Tibial nerve (tissue), 4 donors: ENCODE results near the gene OR4K1. TPM values are rescaled to one million over a fixed set of nuclear protein-coding genes. Genes with fewer than 3 reads are reported as not detected.
"Not testable (repeated sequence)": the region's sequence is repeated elsewhere in the genome, so short reads cannot be mapped to it uniquely, and the experiment has no call there.

Source experiments
- DNase-seq, 2 donors: peaks; one replicate each; pipeline ENCODE4 v3.0.0-alpha.2; 2019; ENCODE audit warnings: low spot score in 2 of 2
- H3K27ac ChIP-seq, 4 donors: fragments of 200-600 bp; sonication (generic) in 3 of 4; one replicate each; pipeline ENCODE4 v1.5.1; 2017 to 2019; ENCODE audit warnings: mild to moderate bottlenecking in 1 of 4
- H3K27me3 ChIP-seq, 2 donors: fragments of 200-600 bp; sonication (generic) in 1 of 2; one replicate each; pipeline versions ENCODE4 v1.5.1 to v1.6.0; 2017 to 2019
- H3K36me3 ChIP-seq, 3 donors: fragments of 200-600 bp; sonication (generic); one replicate each; pipeline ENCODE4 v1.5.1; 2018 to 2019
- H3K4me1 ChIP-seq, 4 donors: fragments of 200-600 bp; sonication (generic) in 3 of 4; one replicate each; pipeline ENCODE4 v1.5.1; 2017 to 2019
- H3K4me3 ChIP-seq, 4 donors: fragments of 200-600 bp; sonication (generic) in 3 of 4; one replicate each; pipeline ENCODE4 v1.5.1; 2017 to 2019; ENCODE audit warnings: mild to moderate bottlenecking in 1 of 4, moderate library complexity in 1 of 4
- H3K9me3 ChIP-seq, 4 donors: fragments of 200-600 bp; sonication (generic) in 3 of 4; one replicate each; pipeline ENCODE4 v1.5.1; 2017 to 2019
- CTCF ChIP-seq, 5 experiments: fragments of 200-600 bp in 3 of 5; fragments of 450-650 bp in 2 of 5; sonication (generic) in 3 of 5; IDR thresholded peaks; one replicate each; pipeline ENCODE4 v1.5.1; 2016 to 2019; ENCODE audit warnings: antibody characterized with exemption in 5 of 5, mild to moderate bottlenecking in 3 of 5, moderate library complexity in 2 of 5
- EP300 ChIP-seq, 2 donors: sonication (generic); formaldehyde crosslinking; IDR thresholded peaks; one replicate each; pipeline ENCODE4 v1.6.1; 2017; ENCODE audit warnings: antibody characterized with exemption in 2 of 2, mild to moderate bottlenecking in 1 of 2
- POLR2A ChIP-seq, 2 donors: fragments of 450-650 bp; IDR thresholded peaks; one replicate each; pipeline ENCODE4 v1.6.1; 2017; ENCODE audit warnings: antibody characterized with exemption in 2 of 2, mild to moderate bottlenecking in 2 of 2, moderate library complexity in 2 of 2
- whole genome bisulfite sequencing, 2 donors: methylation state at CpG; one replicate each; pipeline ENCODE4 v1.1.5; 2018; 5-methylcytosine and 5-hydroxymethylcytosine counted together
- total RNA-seq, 4 donors: library from RNA; depleted of rRNA; stranded (reverse); fragments of >200 nt; gene quantifications; one replicate each; pipeline ENCODE4 v1.1.0, GENCODE V29; 2016

OR4K1 gene
- total RNA-seq, 4 donors from 2014 or later: not detected

GRCh38 chr14:19941668-19942067, 11.0 kb downstream of the OR4K1 start:
- Histone ChIP-seq H3K4me3 (no peak overlapping the region), H3K27ac (no peak overlapping the region), H3K9me3 (peaks cover 0 to 7% (median 0%) of the 10 kb centered on the region in 4 donors), H3K27me3 (no peaks in the 10 kb centered on the region), H3K36me3 (no peaks in the 10 kb centered on the region), H3K4me1 (no peaks in the 10 kb centered on the region)
- no peak for TF ChIP-seq POLR2A (IDR thresholded peaks at IDR 0.05)
- no peak for TF ChIP-seq CTCF (IDR thresholded peaks at IDR 0.05)
- TF ChIP-seq EP300 (IDR thresholded peaks at IDR 0.05): no peak
- WGBS, 2 donors: 61 to 63% methylated on average over 1 of the region's 1 CpG
- no peak for DNase-seq

DNA sequence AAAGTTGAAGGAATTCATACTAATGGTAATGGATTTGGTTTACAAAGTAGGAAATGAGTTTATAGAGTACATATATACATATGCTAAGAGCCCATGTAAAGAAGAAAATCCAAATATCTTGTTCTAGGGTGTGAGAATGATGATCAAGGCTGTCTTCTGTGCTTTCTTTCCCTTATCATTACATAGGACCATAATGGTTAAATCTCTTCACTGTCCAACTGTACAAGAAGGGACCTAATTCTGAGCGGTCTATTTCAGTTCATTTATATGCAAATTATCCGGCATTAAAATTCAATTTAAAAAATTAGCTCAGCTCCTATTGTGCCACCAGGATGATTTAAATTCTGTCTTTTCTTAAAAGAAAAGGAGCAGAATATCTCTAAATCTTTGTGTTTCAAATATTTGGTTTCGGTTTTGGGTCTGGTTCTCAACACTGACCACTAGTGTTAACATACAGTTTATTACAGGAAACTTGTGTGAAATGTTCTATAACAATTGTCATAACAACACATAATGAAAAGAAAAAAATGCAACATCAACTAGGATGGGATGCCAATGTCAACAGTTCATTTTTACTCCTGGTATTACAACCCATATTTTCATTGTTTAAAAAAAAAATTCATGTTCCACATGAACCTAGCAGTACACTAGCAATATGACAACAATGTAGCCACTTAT, 16.8 kb downstream of the OR4K1 start:
- Histone ChIP-seq H3K9me3 (peaks cover 0 to under 1% (median 0%) of the 10 kb centered on the region in 4 donors), H3K27ac (no peak overlapping the region), H3K4me3 (no peak overlapping the region), H3K4me1 (no peaks in the 10 kb centered on the region), H3K27me3 (no peaks in the 10 kb centered on the region), H3K36me3 (no peaks in the 10 kb centered on the region)
- TF ChIP-seq CTCF (IDR thresholded peaks at IDR 0.05): no peak
- no peak for TF ChIP-seq POLR2A (IDR thresholded peaks at IDR 0.05)
- TF ChIP-seq EP300 (IDR thresholded peaks at IDR 0.05): no peak
- 80% methylated on average over 3 of the region's 3 CpGs for WGBS, 2 donors
- no peak for DNase-seq

GRCh38 chr14:19949218-19949617, 18.5 kb downstream of the OR4K1 start:
- Histone ChIP-seq H3K4me1 (no peaks in the 10 kb centered on the region), H3K9me3 (no peaks in the 10 kb centered on the region), H3K27me3 (no peaks in the 10 kb centered on the region), H3K4me3 (no peak overlapping the region), H3K36me3 (no peaks in the 10 kb centered on the region), H3K27ac (no peak overlapping the region)
- DNase-seq: no peak
- TF ChIP-seq EP300 (IDR thresholded peaks at IDR 0.05) (no peak), POLR2A (IDR thresholded peaks at IDR 0.05) (no peak), CTCF (IDR thresholded peaks at IDR 0.05) (no peak)
- 37 to 55% methylated on average over 2 of the region's 2 CpGs for WGBS, 2 donors

DNA sequence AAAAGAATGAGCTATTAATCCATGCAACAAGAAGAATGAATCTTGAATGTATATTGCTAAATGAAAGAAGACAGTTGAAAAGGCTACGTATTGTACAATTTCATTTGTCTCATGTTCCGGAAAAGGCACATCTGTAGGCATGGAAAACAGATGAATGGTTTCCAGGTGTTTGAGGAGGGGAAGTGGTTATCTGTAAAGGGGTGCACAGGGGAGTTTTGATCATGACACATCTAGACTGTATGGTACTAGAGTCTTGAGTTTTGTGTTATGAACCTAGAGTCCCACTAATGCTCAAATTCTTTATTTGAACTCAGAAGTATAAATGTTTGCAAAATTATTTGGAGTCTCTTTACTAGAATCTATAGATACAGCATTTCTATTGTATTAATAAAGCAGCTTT, 39.0 kb downstream of the OR4K1 start:
- not testable (repeated sequence) for H3K27ac ChIP-seq, H3K9me3 ChIP-seq, H3K4me1 ChIP-seq, DNase-seq, H3K4me3 ChIP-seq, H3K36me3 ChIP-seq, H3K27me3 ChIP-seq
- WGBS, 2 donors: 48 to 88% methylated on average over 2 of the region's 2 CpGs

GRCh38 chr14:19974844-19975243, 44.1 kb downstream of the OR4K1 start:
- Histone ChIP-seq H3K27me3 (no peaks in the 10 kb centered on the region), H3K36me3 (no peaks in the 10 kb centered on the region), H3K4me1 (no peaks in the 10 kb centered on the region), H3K9me3 (no peaks in the 10 kb centered on the region), H3K27ac (no peak overlapping the region), H3K4me3 (no peak overlapping the region)
- 53 to 74% methylated on average over 1 of the region's 1 CpG for WGBS, 2 donors
- no peak for DNase-seq
- TF ChIP-seq CTCF (IDR thresholded peaks at IDR 0.05) (no peak), EP300 (IDR thresholded peaks at IDR 0.05) (no peak), POLR2A (IDR thresholded peaks at IDR 0.05) (no peak)

DNA sequence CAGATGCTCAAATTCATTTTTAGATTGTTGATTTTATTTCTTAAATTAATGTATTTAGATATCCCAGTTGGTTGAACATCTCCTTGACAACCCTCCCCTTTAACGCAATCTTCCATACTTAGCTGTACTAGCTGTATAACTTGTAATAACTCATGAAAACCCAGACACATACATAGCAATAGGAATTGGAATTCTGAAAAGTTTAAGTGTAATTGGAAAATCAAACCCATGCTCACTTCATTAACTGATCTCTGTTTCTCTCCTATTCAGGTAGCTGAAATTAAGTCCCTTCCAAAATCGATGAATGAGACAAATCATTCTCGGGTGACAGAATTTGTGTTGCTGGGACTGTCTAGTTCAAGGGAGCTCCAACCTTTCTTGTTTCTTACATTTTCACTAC, 44.6 kb downstream of the OR4K1 start, which contains the start of gene OR4K15:
OR4K15 (plus strand) TSS at position 301 of the 400 bp plus-strand sequence; CDS start at position 301, 0 bp downstream.
- no peak for DNase-seq
- 92 to 93% methylated on average over 3 of the region's 3 CpGs for WGBS, 2 donors
- Histone ChIP-seq H3K4me1 (no peaks in the 10 kb centered on the region), H3K4me3 (no peak within 1 kb of the TSS), H3K9me3 (no peaks in the 10 kb centered on the region), H3K27me3 (no peaks in the 10 kb centered on the region), H3K27ac (no peak within 1 kb of the TSS), H3K36me3 (no peaks in the 10 kb centered on the region)
- TF ChIP-seq EP300 (IDR thresholded peaks at IDR 0.05) (no peak), CTCF (IDR thresholded peaks at IDR 0.05) (no peak), POLR2A (IDR thresholded peaks at IDR 0.05) (no peak)
